Measurements from ENCODE around the gene PLB1.
"Not testable (repeated sequence)": the region's sequence is repeated elsewhere in the genome, so short reads cannot be mapped to it uniquely, and the experiment has no call there.

The PLB1 gene

GRCh38 chr2:28652217-28652616 is 156.4 kb downstream of the PLB1 start:
- no peak for DNase-seq

DNA sequence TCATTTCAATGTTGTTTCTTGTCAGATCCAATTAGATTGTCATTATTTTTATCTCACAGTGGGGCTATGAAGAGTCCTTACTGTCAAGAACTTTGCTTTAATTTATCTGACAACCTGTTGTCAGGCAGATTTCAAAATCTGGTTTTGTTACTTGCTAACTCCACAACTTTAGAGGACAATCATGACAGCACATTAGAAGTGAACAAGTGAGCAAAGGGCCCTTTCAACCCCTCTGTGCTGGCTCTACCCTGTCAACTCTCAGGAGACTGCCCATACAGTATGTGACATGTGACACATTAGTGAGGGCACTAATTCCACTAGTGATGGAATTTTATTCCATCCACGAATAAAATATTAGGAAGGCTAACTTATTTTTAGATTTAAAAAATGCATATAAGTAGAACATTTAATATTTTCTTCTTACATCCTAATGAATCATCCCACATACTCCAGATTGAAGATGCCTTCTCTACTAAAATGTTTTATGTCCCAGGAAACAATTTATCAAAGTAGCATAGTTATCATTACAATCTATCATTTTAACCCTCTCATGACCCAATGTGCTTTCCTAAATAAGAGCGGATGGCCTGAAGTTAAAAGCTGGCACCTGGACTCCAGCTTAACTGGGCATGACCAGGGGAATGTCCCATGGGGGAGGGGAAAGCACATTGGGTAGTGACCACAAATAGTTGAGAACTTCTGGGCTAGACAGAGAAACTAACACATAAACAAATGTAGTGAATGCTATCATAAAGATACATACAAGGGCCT is 158.2 kb downstream of the PLB1 start:
- DNase-seq: no peak

DNA sequence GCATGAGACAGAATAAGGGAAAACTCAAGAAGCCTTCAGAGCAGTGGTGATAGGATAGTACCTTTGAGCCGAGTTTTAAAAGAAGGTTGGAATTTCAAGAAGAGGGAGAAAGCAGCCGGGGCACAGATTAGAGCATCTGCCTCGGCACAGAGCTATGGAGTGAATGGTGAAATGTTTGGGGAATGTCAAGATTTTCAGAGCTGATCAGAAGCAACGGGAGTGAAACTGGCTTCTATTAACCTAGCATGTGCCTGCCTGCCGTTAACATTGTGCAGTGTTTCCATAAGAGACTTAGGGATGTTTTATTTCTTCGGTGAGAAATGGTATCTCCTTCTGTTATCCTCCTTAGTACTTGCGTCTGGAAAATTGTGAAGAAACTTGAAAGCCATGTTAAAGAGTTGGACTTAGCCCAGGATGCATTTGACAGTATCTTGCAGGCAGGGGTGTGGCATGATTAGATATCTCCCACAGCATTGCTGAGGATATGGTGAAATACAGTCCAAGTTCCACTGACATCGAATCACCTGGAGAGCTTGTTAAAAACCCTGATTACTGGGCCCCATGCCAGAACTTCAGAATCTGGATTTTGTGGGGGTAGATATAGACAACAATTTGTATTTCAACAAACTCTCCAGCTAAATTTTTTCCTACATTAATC is 158.9 kb downstream of the PLB1 start:
- no peak for DNase-seq

DNA sequence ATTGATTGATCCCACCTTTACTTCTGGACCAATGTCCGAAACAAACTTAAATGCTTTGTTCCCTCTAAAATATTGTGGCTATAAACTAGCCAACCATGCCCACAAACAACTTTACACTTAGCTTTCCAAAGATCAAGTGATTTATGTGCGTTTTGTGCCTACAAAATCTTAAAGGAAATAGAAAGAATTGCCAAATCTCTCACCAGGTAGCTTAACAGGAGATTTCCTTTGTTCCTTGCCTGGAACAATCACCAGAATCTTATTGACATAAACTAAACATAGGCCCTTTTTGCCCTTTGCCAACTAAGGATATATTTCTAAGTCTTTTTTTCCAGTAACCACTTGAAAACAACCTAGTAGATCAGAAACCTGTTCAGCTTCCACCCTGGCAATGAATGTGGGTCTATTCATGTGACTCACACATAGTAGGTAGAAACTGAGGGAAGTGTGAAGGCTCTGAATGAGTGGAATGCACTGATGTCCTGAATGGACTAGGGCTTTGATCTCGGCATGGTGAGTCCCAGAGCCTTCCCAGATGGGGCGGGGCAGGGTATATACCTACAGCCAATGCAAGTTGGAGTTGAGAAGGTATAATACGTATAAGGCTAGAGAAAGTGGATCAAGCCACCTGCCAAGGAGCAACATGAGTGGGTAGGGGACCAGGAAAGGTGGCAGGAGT is 161.2 kb downstream of the PLB1 start:
- DNase-seq: no peak

DNA sequence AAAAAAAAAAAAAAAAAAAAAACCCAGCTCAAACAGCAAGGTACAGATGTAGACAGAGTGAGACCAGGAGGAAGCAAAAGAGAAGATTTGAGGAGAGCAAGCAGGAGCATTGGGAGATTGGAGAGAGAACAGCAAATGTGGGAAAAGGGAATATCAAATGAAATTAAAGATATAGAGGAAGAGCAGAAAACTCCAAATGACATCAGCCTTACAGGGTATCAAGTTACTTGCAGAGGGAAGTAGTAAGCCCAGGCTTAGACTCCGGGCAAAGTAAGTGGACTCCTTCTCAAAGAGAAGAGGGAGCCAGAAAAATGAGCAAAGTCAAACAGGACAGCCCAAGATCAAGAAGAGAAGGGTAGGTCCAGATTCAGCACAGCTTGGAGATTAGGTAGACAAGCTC is 162.5 kb downstream of the PLB1 start:
- no peak for DNase-seq

- no peak for DNase-seq
Observed at GRCh38 chr2:28659127-28659526, 163.3 kb downstream of the PLB1 start.

GRCh38 chr2:28661589-28662001 is 165.7 kb downstream of the PLB1 start:
- no peak for DNase-seq

- no peak for DNase-seq
Observed at GRCh38 chr2:28662044-28662443, 166.2 kb downstream of the PLB1 start.

DNA sequence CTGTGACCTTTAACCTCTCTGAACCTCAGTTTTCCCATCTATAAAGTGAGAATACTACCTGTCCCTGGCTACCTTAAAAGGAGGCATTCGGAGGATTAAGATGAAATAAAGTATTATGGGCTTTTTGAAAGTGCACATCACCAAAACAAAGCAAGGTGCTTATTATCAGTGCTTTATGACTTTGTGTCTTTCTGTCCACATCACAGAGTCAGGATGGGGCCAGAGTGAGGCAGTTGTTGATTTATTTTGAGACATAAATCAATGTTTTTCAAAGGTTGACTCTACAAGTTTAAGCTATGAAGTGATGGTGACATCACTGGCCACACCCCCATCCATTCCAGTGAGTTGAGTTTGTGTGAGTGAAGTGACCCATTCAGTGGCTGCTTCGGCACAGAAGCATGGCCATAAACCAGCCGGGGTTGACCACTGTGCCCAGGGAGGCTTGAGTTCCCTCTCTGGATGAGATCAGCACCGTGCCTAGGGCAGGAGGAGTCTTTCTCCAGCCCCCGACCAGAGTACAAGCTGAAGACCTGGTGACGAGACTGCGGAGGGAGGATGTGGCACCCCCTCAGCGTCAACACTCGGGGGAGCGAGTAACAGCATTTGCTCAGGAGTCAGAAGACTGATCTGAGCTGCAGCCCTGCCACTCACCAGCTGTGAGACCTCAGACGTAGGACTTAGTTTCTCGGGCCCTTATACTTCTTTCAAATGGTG is 166.8 kb downstream of the PLB1 start:
- no peak for DNase-seq

DNA sequence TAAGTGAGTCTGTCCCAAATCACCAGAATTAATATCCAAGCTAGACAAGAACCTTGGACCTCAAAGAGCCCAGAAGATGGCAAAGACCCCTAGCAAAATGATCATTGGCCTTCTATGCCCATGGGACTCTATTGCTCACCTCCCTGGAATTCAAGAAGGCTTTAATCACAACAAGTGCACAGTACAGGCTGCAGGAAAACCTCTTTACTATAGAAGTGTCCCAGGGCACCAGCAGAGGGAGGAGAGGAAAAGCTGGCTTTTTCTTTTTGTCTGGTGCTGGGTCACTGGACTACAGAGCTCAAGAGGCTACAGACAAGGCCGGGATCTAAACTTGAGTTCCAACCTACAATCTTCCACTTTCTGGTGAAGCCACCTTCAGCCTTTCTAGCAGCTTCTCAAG is 167.5 kb downstream of the PLB1 start:
- DNase-seq: no peak

DNA sequence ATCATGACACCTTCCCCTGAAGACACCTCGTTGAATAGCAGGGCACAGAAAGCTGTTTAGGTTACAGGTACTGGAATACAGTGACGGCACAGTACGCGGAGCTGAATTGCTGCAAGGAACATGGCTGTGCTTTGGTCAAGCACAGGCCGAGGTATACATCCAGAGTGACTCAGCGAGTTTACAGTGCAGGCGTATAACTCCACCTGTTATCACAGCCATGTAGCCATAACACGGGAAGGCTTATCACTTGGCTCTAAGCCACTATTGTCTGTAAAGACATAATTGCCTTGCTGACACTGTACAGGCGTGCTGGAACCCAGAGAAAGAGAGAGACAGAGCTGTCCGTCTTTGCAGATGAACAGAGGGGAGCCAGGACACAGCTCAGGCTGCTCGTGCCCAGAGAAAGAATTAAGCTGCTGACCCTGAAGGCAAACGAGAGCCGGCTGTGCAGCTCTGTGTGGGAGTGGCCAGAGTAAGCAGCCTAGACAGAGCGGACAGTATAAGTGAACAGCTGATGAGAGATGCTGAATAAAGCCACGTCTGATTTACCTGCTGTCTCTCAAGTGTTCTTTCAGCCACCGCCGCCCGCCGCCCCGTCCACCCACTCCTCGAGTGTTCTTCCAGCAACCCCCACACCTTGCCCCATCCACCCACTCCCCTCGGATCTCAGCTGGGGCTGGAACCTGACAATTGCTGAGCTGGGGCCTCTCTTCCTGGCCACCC is 168.4 kb downstream of the PLB1 start:
- DNase-seq: no peak

DNA sequence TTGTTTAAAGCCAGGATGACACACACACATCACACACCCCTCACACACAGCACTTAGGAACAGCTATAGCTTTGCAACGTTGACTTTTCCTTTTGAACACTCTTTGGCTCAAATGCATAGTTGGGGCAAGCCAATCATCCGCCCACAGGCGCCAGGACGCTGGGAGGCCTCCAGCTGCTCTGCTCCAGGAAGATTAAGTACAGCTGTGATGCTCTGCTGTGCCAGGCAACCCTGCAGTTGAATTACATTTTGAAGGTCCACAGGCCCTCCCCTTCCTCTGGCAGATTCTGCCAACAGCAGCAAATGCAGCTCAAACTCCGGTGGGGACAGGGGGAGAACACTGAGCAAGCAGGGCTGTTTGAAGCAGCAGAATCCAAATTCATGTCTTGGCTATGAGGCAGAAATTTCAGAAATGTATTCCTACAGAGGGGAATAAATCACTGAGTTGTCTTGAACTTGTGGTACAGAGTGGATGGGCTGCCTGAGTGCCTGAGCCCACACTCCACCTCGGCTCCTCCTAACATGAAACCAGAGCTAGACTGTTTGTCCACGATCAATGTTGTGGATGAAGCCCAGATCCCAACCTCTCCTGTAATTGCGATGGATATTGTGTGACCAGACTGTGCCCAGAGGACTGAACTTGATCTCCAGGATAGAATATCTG is 169.3 kb downstream of the PLB1 start:
- DNase-seq: no peak

DNA sequence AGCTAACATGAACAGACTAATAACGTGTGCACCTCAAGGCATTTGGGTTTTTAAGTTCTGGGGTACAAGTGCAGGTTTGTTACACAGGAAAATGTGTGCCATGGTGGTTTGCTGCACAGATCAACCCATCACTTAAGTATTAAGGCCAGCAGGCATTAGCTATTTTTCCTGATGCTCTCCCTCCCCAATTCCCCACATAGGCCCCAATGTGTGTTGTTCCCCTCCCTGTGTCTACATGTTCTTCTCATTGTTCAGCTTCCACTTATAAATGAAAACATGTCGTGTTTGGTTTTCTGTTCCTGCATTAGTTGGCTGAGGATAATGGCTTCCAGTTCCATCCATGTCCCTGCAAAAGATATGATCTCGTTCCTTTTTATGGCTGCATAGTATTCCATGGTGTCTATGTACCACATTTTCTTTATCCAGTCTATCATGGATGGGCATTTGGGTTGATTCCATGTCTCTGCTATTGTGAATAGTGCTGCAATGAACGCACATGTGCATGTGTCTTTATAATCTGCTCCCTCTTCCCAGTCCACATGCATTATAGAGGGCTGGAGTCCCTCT is 170.0 kb downstream of the PLB1 start:
- not testable (repeated sequence) for DNase-seq

GRCh38 chr2:28666496-28667184 is 170.8 kb downstream of the PLB1 start:
- no peak for DNase-seq

- no peak for DNase-seq
Observed at GRCh38 chr2:28667261-28667660, 171.4 kb downstream of the PLB1 start.

DNA sequence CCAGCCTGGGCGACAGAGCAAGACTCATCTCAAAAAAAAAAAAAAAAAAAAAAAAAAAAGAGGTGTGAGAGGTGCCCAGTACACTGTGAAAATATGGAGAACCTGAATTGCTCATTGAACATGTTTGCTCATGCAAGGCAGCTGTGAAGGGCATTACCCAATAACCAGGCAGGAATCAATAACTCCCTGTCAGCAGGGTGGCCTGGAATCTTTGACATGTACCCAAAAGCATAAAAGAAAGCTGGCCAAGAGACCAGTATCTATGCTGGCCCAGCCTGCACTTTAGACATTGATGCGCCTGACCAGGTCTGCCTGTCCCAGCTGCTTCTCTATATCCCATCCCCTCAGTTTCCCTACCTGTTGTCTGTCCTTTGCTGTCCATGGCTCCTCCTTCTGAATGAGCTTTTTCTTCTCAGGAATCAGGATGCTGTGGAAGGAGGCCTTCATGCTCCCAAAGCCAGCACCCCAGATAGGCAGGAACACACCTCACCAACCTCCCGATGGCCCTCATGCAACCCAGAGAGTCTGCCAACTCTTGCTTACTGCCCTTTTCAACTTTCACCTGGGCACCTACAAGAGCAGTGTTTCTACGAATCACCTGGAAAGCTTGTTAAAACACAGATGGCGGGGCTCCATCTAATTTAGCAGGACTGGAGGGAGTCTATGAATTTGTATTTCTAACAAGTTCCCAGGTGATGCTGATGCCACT is 172.4 kb downstream of the PLB1 start:
- no peak for DNase-seq

- no peak for DNase-seq
Observed at GRCh38 chr2:28668880-28669279, 173.0 kb downstream of the PLB1 start.

DNA sequence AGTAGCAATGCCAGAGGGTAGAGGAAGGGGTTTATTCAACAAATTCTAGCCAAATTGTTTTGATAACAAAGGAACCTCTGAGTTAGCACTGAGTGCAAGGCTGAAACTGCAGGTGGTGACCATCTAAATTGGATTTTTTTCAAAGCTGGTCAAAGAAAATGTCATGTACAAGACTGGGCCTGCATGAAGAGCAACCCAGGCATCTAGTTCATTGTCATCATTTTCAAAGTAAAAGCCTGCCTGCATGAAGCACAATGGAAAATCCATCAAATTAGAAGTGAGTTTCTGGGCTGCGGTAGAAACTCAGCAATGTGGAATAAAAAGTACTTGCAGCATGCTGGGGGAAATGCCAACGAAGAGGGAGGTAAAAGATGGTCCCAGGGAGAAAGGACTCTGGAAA is 175.0 kb downstream of the PLB1 start:
- DNase-seq: no peak

- DNase-seq: no peak
Observed at GRCh38 chr2:28673338-28673737, 177.5 kb downstream of the PLB1 start.

- no peak for DNase-seq
Observed at GRCh38 chr2:28674062-28674712, 178.3 kb downstream of the PLB1 start.

Measured in NCI-H1436 treated with DMSO at 0.1 percent for 48 hours (cell line).